GM18909 (cell line): Measurements from ENCODE around the gene PNPLA2.

Experiments
- ATAC-seq: cut with Tn5 transposase; IDR thresholded peaks from one replicate; pipeline ENCODE4 v1.9.1; 2021; ENCODE audit warnings: mild to moderate bottlenecking; ENCODE audit not compliant: unreplicated experiment, poor library complexity

The PNPLA2 gene

DNA sequence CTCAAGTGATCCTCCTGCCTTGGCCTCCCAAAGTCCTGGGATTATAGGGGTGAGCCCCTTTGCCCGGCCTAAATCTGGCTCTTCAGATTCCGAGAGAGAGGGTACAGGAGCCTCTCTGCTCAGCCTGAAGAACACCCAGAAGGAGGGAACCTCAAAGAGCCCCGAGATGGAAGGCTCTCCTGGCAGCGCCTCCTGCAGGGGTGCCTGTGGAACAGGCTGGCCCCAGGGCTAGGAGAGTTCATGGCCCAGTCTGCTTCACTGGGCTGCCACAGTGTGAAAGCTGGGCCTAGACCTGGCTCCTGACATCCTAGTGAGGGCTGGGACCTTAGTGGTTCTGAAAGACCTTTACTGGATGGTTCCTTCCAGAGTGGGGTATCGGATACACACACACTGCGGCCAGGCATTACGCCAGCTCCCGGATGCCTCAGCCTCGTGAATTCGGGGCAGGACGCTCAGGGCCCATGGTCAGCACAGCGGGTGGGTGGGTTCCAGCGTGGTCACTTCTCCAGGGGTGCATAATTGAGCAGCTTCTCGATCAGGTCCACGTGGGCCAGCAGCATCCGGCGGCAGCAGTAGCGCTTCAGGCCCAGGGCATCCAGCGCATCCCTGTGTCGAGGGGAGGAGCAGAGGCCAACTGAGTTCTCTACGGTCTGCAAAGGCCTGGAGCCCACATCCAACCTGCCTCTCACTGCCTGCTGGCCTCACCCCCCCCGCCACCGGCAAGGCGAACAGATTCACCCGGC lies 21.3 kb downstream of the PNPLA2 start:
- no peak for ATAC-seq

DNA sequence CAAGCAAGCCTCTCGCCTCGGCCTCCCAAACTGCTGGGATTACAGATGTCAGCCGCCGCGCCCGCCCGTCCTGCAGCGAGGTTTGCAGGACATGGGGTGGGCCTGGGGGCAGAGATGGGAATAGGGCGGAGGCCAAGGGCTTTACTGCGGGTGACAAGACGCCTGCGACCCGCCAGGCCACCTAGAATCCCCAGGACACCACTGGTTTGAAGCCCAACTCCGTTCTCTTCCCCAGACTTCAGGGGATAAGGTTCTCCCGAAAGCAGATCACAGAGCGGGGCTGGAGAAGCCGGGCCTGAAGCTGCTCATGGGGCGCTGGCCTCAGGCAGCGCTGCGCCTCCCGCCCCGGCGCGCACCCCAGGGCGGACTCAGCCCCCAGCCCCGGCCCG lies 23.3 kb downstream of the PNPLA2 start:
- peak; percentile 6 for ATAC-seq

DNA sequence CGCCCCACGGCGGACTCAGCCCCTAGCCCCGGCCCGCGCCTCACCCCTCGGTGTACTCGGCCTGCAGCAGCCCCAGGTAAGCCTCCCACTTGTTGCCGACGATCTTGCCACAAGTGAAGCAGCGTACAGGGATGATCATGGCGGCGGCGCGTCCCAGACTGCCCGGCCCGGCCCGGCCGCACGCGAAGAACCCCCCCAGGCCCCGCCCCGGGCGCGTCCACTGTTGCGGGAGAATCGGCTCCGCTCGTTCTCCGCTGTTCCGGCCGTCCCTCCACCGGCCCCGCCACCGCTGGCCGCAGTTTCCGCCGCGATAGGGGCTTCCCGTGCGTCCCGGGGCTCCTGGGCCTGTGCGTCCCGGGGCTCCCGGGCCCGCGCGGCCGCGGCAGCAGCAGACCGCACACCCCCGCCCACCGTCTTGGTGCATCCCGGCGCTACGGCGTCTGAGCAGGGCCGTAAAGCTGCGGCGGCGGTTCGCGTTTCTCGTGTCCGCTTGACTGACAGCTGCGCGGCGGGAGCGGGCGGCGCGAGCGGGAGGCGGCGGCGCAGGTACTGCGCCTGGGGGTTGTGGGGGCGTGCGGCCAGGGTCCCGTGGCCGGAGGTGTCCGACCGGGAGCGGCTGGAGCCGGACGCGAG lies 23.8 kb downstream of the PNPLA2 start, which contains the start of the genes POLR2L and TSPAN4:
Gene POLR2L (minus strand): TSS at position 160 of the 633 bp plus-strand sequence. CDS start 21 bp downstream, at position 139.
Gene TSPAN4 (plus strand): TSS at position 483 of the 633 bp plus-strand sequence. CDS start 7,453 bp downstream, outside the sequence.
- peak; percentile 57 for ATAC-seq

DNA sequence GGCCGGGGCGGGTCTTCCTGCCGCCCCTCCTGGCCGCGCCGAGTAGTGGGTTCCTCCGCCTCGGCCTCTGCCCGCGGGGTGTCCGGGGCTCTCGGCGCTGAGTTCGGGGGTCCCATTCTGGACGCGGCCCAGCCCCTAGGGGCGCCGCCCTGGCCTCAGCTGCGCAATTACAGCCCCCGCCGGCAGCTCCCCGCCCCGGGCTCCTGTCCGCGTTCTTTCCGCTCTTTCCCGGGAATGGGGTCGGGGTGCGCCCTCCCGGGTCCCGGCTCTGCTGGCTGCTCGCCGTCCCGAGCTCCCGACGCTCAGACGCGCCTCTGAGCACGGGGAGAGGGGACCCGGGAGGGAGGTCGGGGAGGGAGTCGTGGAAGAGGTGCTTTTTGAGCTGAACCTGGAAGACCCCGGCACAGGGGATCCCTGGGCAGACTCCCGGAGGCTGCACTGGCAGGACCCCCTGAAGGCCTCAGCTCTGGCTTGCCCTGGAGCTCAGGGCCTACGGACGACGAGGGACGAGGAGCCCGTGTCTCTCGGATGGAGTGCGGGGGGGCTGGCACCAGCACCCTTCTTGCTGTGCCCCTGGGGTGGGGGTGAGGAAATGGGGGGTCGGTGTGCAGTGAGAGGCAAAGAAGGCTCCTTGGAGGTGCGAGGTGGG lies 24.5 kb downstream of the PNPLA2 start:
- ATAC-seq, result peak; percentile 12

DNA sequence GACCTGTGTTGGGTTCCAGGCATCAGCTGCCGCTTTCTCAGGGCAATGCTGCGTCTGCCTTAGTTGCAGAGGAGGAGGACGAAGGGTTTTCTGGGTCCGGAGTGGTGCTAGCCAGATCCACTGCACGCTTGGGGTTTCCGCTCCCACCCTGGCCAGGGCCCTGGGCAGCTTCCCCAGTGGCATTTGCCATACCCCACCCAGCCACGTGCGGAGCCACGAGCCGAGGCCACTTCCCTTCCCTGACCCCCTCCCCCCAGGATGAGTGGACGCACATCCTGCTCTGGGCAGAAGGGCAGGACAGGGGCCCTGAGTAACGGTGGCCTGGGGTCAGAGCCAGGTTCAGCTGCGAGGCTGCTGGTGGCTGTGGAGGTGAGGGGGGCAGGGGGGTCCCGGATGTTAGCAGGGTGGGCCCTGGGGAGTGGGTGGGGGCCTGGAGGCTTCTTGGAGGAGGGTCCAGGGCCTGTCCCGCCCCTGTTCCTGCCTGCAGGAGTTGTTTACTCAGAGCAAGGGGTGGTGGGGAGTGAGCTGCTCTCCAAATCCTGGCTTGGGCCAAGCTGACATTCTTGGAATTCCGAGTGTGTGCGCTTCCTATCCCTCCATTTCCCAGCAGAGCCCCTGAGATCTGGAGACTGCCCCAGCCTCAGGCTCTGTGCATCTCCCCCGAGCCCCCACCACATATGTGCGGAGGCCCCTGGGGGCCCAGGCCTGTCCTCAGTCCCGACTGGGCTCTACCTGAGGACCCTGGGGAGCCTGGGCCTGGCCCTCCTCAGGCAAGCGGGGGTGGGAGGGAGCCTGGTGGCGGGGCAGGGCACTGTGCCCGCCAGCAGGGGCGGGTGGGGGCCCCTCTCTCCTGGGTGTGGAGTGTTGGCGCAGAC lies 25.3 kb downstream of the PNPLA2 start:
- ATAC-seq, result no peak

DNA sequence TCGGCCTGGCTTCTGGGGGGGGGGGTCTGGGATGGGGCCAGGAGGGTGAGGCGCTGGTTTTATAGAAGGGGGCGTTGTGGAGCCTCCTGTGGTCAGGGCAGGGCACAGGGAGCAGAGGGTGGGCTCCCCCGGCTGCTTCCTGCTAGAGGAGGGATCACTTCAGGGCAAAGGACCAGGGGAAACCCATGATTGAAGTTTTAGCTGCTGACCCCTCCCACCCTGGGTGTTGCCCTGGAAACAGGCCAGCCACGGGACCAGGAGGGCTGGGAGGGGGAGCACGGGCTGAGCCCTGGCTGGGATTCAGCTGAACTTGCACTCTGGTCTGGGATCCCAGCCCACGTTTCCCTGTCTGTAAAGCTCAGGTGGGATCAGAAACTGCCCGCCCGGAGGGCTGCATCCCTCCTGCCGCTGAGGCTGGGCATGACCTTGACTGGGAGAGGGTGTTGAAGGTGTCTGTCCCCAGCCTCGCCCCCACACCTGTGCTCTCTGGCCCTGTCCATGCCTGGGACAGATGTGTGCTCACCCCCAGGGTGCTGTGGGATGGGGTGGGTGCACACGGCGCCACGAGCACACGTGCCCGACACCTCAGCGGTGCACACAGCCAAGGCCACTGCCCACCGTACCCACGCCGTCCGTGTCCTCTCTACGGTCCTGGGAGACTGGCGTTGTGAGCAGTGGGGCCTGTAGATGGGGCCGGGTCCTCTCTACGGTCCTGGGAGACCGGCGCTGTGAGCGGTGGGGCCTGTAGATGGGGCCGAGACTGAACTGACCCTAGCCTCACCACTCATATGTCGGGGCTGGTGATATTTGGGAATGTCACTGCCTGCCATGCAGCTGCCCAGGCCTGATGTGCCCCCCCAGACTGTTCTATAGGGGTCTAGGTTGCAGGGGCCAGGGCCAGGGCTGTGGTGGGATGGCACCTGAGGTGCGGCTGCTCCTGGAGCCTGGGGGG lies 26.3 kb downstream of the PNPLA2 start:
- ATAC-seq, result no peak

DNA sequence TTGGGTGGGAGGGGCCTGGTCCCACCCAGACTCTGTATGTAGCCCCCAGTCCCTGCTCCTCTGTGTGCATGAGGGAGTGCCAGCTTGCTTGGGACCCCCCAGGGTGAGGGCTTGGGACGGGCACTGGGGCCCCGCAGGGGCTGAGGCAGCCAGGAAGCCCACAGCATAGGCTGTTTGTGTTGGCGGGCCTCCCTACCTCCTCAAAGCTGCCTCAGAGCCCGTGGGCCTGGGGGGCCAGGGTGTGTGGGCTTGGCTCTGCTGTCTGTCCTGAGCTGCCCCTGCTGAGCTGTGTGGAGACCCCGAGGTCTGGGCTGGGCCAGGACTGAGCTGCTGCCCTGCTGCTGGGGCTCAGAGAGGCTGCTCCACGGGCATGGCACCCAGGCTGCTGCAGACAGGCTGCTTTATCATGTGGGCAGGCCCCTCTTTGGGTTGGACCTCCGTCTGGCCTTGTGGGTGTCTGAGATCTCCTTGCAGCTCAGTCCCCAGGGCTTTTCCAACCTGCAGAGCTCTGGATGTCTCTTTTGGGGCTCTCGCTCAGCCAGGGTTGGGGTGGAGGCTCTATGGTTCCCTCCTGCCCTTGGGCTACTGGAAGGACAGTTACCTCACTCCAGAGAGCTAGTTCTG lies 27.3 kb downstream of the PNPLA2 start:
- no peak for ATAC-seq

DNA sequence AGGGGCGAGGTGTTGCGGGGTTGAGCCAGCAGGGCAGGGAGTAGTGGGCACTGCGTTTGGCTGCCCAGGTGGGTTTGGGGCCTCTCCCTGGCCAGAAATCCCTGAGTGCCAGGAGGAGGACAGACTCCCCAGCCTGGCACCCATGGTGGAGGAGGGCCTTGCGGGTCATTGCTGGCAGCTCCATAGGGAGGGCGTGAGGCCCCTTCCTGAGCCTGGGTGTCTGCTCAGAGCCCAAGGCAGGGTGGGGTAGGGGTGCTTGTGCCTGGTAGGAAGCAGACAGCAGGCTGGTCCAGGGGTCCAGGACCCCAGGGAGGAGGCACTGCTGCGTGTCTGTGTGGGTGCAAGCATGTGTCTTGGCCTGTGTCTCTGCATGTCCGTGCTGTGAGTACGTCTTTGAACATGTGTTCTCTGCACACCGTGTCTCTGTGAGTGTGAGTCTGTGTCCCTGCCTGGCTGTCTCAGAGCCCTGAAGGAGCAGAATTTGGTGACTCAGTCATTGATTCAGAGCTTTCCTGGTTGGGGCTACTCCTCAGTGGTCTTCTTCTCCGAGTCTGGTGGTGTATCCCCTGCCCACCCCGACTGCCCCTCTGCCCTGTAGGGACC lies 27.9 kb downstream of the PNPLA2 start:
- ATAC-seq, result no peak

DNA sequence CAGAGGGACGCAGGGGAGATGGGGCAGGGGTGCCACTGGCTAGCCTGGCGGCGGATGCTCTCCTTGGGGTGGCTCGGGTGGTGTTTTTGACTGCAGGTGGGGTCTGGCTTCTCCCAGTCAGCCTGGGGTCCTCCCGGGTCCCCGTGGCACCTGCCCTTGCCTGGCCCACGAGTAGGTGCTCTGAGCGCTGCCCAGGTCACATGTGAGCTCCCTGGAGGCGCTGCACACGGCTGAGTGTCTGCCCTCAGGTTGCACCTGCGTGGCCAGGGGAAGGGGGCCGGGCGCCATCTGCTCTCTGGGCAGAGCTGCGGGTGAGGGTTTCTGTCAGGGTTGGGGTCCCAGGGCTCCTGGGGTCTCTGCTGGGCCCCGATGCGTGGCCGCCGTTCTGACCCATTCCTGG lies 29.2 kb downstream of the PNPLA2 start:
- no peak for ATAC-seq

DNA sequence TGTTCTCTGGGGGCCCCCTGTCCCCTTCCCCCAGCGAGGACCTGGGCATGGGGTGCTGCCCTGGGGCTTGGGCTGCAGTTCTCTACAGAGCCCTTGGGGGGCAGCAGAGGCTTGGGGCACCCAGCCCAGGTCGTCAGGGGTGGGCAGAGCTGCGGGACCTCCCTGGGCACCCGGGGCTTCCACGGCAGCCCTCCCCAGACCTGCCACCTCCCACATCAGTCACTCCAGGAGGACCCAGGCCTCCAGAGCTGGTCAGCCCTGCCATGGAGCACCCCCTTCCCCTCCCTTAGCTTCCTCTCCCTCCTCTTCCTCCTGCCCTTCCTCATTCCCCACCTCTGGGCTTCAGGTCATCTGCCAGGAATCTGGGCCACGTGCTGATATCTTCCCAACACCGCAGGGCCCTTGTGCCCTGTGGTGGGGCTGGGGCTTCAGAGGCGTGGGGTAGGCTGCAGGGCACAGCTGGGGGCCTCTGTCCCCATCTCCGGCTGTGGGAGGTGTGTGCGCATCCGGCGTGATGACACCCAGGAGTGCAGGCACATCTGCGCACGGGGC lies 29.7 kb downstream of the PNPLA2 start:
- no peak for ATAC-seq

DNA sequence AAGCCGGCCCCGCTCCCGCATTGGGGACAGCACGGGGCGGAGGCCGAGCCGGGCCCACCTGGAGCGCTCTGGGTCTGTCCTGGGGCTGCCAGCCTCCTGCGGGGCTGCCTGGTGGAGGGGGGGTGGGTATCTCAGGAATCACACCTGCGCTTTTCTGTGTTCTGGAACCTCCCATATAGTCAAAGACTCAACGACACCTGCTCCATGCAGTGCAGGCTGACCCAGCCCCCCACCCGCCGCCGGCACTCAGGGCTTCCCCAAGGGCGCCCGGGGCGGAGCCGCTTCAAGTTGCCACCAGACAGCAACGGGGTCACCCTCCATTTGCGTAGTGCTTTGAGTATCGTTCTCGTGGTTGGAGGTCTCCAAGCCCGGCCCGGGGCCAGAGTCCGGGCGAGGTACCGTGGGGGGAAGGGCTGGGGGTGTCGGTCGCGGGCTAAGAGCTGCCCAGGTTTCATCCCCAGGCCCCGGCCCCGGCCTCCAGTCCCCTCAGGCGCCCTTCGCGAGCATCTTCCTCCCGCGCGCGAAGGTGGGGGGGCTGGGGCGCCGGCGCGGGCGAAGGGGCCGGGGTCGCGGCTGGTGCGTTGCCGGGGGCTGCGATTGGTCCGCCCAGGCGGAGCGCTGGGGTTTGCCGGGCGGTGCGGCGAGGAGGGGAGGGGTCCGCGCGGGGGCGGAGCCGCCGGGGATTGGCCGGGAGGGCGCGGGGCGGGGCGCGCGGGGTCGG lies 30.6 kb downstream of the PNPLA2 start:
- no peak for ATAC-seq

DNA sequence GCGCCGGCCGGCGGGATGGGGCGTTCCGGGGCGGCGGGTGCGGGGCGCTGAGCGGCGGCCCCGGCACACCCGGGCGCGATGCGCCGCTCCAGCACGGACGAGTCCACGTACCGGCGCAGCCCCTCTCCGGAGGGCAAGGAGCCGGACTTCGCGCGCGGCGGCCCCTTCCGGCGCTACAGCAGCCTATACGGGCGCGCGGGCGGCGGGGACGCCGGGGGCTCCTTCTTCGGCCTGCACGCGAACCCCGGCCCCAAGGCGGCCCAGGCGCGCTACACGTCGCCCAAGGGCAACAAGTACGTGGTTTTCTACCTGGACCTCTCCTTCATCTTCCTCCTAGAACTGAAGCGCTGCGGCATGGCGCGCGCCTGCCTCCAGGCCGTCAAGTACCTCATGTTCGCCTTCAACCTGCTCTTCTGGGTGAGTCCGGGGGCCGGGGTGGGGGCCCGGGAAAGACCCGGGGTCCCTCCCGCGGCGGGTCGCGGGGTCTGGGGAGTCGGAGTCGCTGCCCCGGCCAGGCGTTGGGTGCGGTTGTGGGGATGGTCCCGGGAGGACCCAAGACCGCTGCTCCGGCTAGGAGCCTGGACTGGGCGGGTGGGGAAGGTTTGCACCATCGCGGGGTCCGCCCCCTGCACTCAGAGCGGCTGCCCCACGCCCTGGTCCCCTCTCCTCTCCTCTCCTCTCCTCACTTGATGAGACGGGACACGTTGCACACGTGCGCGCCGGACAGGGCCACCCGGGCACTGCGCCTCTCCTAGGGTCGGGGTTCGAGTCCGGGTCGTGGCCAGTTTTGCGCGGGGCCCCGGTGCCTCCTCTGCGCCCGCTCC lies 31.4 kb downstream of the PNPLA2 start:
- ATAC-seq, result no peak

DNA sequence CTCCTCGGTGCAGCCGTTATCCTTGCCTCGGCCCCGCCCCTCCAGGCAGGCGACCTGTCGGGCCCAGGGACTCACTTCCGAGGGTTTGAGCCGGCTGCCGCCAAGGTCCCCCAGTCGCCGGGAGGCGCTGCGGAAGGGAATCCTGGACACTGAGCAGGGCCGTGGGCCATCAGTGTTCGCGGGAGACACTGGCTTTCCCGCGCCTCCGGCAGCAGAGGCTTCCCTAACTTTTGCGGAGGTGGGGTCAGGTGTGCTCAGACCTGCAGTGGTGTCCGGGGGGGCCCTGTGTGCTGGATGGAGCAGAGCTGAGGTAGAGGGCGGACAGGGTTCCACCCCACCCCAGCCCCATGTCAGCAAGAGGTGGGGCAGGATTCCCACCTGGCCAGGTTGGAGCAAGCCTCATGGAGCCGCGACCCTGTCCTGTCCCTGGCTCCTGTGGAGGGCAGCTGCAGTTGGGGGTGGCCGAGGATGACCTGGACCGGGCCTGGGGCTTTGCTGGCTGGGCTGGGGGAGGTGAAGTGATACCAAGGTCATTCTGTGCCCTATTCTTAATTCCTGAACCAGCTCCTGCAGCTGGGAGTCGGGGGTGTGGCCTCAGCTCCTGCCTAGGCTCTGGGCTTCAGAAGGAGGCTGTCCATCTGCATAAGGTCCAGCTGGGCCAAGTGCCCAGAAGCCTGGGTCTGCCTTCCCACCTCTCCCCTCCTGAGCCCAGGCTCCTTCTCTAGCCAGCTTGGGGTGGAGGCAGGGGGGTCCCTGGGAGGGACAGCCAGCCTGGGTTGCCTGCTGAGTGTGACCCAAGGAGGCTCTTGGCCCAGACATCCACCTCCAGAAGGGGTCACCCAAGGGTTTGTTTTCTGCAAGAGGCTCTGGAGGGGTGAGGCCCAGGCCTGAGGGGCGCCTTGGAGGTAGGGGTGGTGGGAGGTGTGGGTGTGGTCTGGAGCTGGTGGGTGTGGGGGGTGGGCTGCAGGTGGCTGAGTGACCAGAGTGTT lies 32.4 kb downstream of the PNPLA2 start:
- no peak for ATAC-seq

DNA sequence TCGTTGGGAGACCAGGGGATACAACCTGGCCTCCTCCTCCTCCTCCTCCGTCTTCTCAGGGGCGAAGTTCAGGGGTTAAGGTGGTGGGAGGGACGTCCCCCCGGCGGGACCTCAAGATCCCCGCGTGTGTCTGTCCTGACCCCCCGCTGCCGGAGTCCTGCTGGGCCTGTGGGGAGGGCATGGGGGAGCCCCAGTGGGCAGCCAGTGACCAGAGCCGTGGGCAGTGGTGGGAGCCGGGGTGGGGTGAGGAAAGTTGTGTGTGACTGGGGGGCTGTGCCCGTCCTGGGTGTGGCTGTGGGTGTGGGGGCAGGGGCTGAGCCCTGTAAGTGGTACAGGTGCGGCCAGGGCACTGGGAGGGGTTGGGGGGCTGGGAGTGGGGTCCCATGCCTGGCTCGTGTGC lies 34.0 kb downstream of the PNPLA2 start:
- ATAC-seq, result no peak

DNA sequence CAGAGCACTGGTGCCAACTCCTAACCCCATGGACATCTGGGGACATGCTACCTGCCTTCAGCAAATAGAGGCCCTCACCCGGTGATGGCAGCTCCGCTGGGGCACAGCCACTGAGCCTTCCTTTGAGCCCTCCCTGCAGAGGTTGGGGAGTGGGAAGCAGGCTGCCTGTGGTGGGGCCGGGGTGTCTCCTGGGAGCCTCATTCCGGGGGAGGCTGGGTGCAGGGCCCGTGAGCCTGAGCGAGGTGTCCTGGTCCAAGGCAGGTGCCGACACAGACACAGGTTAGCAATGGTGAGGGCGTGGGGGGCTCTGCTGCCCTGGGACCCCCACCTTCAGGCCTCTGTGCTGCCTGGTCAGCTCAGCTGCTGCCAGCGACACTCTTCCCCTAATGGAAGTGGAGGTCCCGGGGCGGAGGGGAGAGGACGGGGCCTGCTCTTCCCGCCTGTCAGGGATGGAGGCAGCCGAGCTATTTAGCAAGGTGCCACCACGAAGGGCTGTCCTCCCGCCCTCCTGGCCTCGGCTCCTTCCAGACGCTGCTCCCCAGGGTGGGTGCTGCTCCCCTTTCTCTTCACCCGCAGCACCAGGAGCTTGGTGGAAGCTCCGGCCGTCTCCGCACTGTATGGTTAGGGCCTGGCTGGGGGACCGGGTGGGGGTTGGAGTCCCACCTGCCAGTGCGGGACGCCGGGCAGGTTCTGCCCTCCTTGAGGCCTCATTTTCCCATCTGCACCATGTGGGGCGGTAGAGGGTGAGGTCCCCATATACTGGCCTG lies 35.2 kb downstream of the PNPLA2 start:
- ATAC-seq, result no peak
